Spinal cord (tissue), 10 donors: ENCODE measurements around the gene PRPF8. TPM values are rescaled to one million over a fixed set of nuclear protein-coding genes. Genes with fewer than 3 reads are reported as not detected.
"Not testable (repeated sequence)": the region's sequence is repeated elsewhere in the genome, so short reads cannot be mapped to it uniquely, and the experiment has no call there.

Experiments used
- DNase-seq, 6 donors: peaks; one replicate each; pipeline versions ENCODE4 v3.0.0 to v3.0.0-alpha.2; 2013 to 2015; ENCODE audit warnings: low spot score in 6 of 6, low read depth in 4 of 6
- H3K27ac ChIP-seq: one replicate; pipeline ENCODE4 v1.5.1; 2013; ENCODE audit warnings: low read depth, low read length, control low read depth
- H3K27me3 ChIP-seq: one replicate; pipeline ENCODE4 v1.6.1; 2013; ENCODE audit warnings: low read length; ENCODE audit not compliant: control insufficient read depth, insufficient read depth
- H3K36me3 ChIP-seq: one replicate; pipeline ENCODE4 v1.6.1; 2013; ENCODE audit warnings: low read length; ENCODE audit not compliant: control insufficient read depth, insufficient read depth
- H3K4me1 ChIP-seq: one replicate; pipeline ENCODE4 v1.6.1; 2013; ENCODE audit warnings: low read length; ENCODE audit not compliant: control insufficient read depth, insufficient read depth
- H3K4me3 ChIP-seq: one replicate; pipeline ENCODE4 v1.5.1; 2013; ENCODE audit warnings: low read depth, low read length, control low read depth
- H3K9me3 ChIP-seq: one replicate; pipeline ENCODE4 v1.6.1; 2013; ENCODE audit warnings: low read length; ENCODE audit not compliant: control insufficient read depth, insufficient read depth
- WGBS: methylation state at CpG from one replicate; pipeline ENCODE4 v1.1.5; 2013; ENCODE audit warnings: missing lambda C conversion rate; ENCODE audit not compliant: insufficient coverage; 5-methylcytosine and 5-hydroxymethylcytosine counted together
- polyA plus RNA-seq, 2 donors: library from polyadenylated mRNA; unstranded; fragments of 120-200 nt; gene quantifications; one replicate each; pipeline ENCODE4 v1.2.1, GENCODE V29; 2013; ENCODE audit not compliant: insufficient read length in 2 of 2
- total RNA-seq, 2 donors: library from RNA; depleted of rRNA in 1 of 2; stranded (reverse); fragments of 120-200 nt in 1 of 2; fragments of >200 nt in 1 of 2; gene quantifications; one replicate each; pipeline versions ENCODE4 v1.2.3 to v1.2.4, GENCODE V29; 2013 to 2014
- donor health status: healthy.

Gene PRPF8
- total and polyA plus RNA-seq, 4 donors, result 138 to 290 (median 203) TPM

GRCh38 chr17:1697681-1698080, 13.0 kb upstream of the PRPF8 start:
- Histone ChIP-seq H3K9me3 (no peaks in the 10 kb centered on the region), H3K27me3 (no peaks in the 10 kb centered on the region), H3K4me3 (no peak overlapping the region), H3K27ac (peak overlapping the region; percentile 36), H3K36me3 (no peaks in the 10 kb centered on the region), H3K4me1 (no peaks in the 10 kb centered on the region)
- 52% methylated on average over 4 of the region's 5 CpGs for WGBS
- no peak for DNase-seq

- WGBS, result 97% methylated on average over 6 of the region's 8 CpGs
- no peak overlapping the region for H3K27ac ChIP-seq
- no peaks in the 10 kb centered on the region for H3K36me3 ChIP-seq
- no peak for DNase-seq
- H3K4me1 ChIP-seq, result no peaks in the 10 kb centered on the region
- H3K4me3 ChIP-seq, result no peak overlapping the region
- no peaks in the 10 kb centered on the region for H3K27me3 ChIP-seq
- H3K9me3 ChIP-seq, result no peaks in the 10 kb centered on the region
These were observed 10.7 kb upstream of the PRPF8 start for GRCh38 chr17:1695365-1695764.

GRCh38 chr17:1693339-1693738, 8.7 kb upstream of the PRPF8 start:
- 80% methylated on average over 6 of the region's 7 CpGs for WGBS
- no peak for DNase-seq
- Histone ChIP-seq H3K4me1 (no peaks in the 10 kb centered on the region), H3K27me3 (no peaks in the 10 kb centered on the region), H3K27ac (no peak overlapping the region), H3K4me3 (no peak overlapping the region), H3K9me3 (no peaks in the 10 kb centered on the region), H3K36me3 (no peaks in the 10 kb centered on the region)

GRCh38 chr17:1690544-1691221, 6.0 kb upstream of the PRPF8 start:
- Histone ChIP-seq H3K36me3 (no peaks in the 10 kb centered on the region), H3K4me1 (no peaks in the 10 kb centered on the region), H3K9me3 (no peaks in the 10 kb centered on the region), H3K27me3 (no peaks in the 10 kb centered on the region), H3K4me3 (no peak overlapping the region), H3K27ac (no peak overlapping the region)
- no peak for DNase-seq
- no CpG with 5 or more reads among the region's 8 CpGs for WGBS

- H3K9me3 ChIP-seq, DNase-seq, H3K36me3 ChIP-seq, H3K27ac ChIP-seq, H3K27me3 ChIP-seq, H3K4me3 ChIP-seq: not testable (repeated sequence)
- no CpG with 5 or more reads among the region's 6 CpGs for WGBS
- peaks cover 13% of the 10 kb centered on the region for H3K4me1 ChIP-seq
These were observed 3.7 kb upstream of the PRPF8 start for GRCh38 chr17:1688405-1688804.

GRCh38 chr17:1686086-1686485, 1.4 kb upstream of the PRPF8 start:
- 100% methylated on average over 2 of the region's 7 CpGs for WGBS
- no peak overlapping the region for H3K4me3 ChIP-seq

GRCh38 chr17:1683459-1683858, 1.2 kb downstream of the PRPF8 start:
- DNase-seq, result no peak
- WGBS, result 88% methylated on average over 2 of the region's 5 CpGs
- H3K27me3 ChIP-seq, result no peaks in the 10 kb centered on the region
- peak overlapping the region; percentile 94 for H3K4me3 ChIP-seq
- H3K27ac ChIP-seq, result no peak overlapping the region
- H3K36me3 ChIP-seq, result peaks cover 47% of the 10 kb centered on the region
- H3K4me1 ChIP-seq, result peaks cover 21% of the 10 kb centered on the region
- no peaks in the 10 kb centered on the region for H3K9me3 ChIP-seq

More at GRCh38 chr17:1686086-1686485, 1.4 kb upstream of the PRPF8 start:
- peaks cover 25% of the 10 kb centered on the region for H3K36me3 ChIP-seq
- peaks cover 21% of the 10 kb centered on the region for H3K4me1 ChIP-seq
- no peak overlapping the region for H3K27ac ChIP-seq
- no peaks in the 10 kb centered on the region for H3K27me3 ChIP-seq
- no peak for DNase-seq
- no peaks in the 10 kb centered on the region for H3K9me3 ChIP-seq

- H3K36me3 ChIP-seq, result peaks cover 92% of the 10 kb centered on the region
- no peak overlapping the region for H3K27ac ChIP-seq
- H3K4me1 ChIP-seq, result no peaks in the 10 kb centered on the region
- no peaks in the 10 kb centered on the region for H3K27me3 ChIP-seq
- no peaks in the 10 kb centered on the region for H3K9me3 ChIP-seq
- no peak overlapping the region for H3K4me3 ChIP-seq
- no peak for DNase-seq
- 97% methylated on average over 13 of the region's 13 CpGs for WGBS
These were observed 8.3 kb downstream of the PRPF8 start for GRCh38 chr17:1676401-1676800.

- Histone ChIP-seq H3K4me3 (no peak overlapping the region), H3K27me3 (no peaks in the 10 kb centered on the region), H3K4me1 (no peaks in the 10 kb centered on the region), H3K9me3 (no peaks in the 10 kb centered on the region), H3K36me3 (peaks cover 96% of the 10 kb centered on the region), H3K27ac (no peak overlapping the region)
- no peak for DNase-seq
- 96% methylated on average over 24 of the region's 26 CpGs for WGBS
These were observed 11.5 kb downstream of the PRPF8 start for GRCh38 chr17:1673041-1673785.

- not testable (repeated sequence) for H3K4me3 ChIP-seq, H3K4me1 ChIP-seq, H3K27me3 ChIP-seq, H3K27ac ChIP-seq, DNase-seq, H3K9me3 ChIP-seq
- no CpG with 5 or more reads among the region's 5 CpGs for WGBS
- peaks cover 80% of the 10 kb centered on the region for H3K36me3 ChIP-seq
These were observed 20.7 kb downstream of the PRPF8 start for GRCh38 chr17:1663934-1664333.
